Occipital lobe (tissue), 2 donors: Measurements from ENCODE around the gene HDAC9. TPM values are rescaled to one million over a fixed set of nuclear protein-coding genes. Genes with fewer than 3 reads are reported as not detected.

Experiments
- DNase-seq: peaks from one replicate; lab custom pipeline; 2025; lab: John Stamatoyannopoulos, UW
- total RNA-seq: library from RNA; depleted of rRNA; stranded (reverse); fragments of >200 nt; gene quantifications from one replicate; pipeline ENCODE4 v1.2.3, GENCODE V29; 2014

Gene HDAC9
- 175 TPM for total RNA-seq

- DNase-seq: peak; percentile 73
Measured at GRCh38 chr7:18495412-18496340, at the start of gene HDAC9. Gene HDAC9, plus strand, starts transcription at chr7:18495749. Its CDS starts 554 bp downstream, at chr7:18496303.

- no peak for DNase-seq
Measured at GRCh38 chr7:18445916-18446520, 49.5 kb upstream of the HDAC9 start.

- no peak for DNase-seq
Measured at GRCh38 chr7:18450019-18450418, 45.5 kb upstream of the HDAC9 start.

GRCh38 chr7:18455606-18456005 is 39.9 kb upstream of the HDAC9 start:
- no peak for DNase-seq

GRCh38 chr7:18457832-18458231 is 37.7 kb upstream of the HDAC9 start:
- no peak for DNase-seq

GRCh38 chr7:18458830-18459229 is 36.7 kb upstream of the HDAC9 start:
- DNase-seq: no peak

GRCh38 chr7:18459484-18460245 is 35.9 kb upstream of the HDAC9 start:
- DNase-seq: no peak

GRCh38 chr7:18461785-18462467 is 33.6 kb upstream of the HDAC9 start:
- no peak for DNase-seq

GRCh38 chr7:18464830-18465229 is 30.7 kb upstream of the HDAC9 start:
- no peak for DNase-seq

- no peak for DNase-seq
Measured at GRCh38 chr7:18467011-18467410, 28.5 kb upstream of the HDAC9 start.

GRCh38 chr7:18468795-18469194 is 26.8 kb upstream of the HDAC9 start:
- no peak for DNase-seq

- no peak for DNase-seq
Measured at GRCh38 chr7:18469316-18469715, 26.2 kb upstream of the HDAC9 start.

GRCh38 chr7:18471476-18472160 is 23.9 kb upstream of the HDAC9 start:
- DNase-seq: no peak

GRCh38 chr7:18472161-18472483 is 23.4 kb upstream of the HDAC9 start:
- DNase-seq: no peak

- no peak for DNase-seq
Measured at GRCh38 chr7:18473119-18473518, 22.4 kb upstream of the HDAC9 start.

- DNase-seq: no peak
Measured at GRCh38 chr7:18474944-18475343, 20.6 kb upstream of the HDAC9 start.

GRCh38 chr7:18475488-18475887 is 20.1 kb upstream of the HDAC9 start:
- DNase-seq: no peak

- DNase-seq: no peak
Measured at GRCh38 chr7:18481776-18482175, 13.8 kb upstream of the HDAC9 start.

- no peak for DNase-seq
Measured at GRCh38 chr7:18488049-18488448, 7.5 kb upstream of the HDAC9 start.

GRCh38 chr7:18489624-18490023 is 5.9 kb upstream of the HDAC9 start:
- DNase-seq: no peak

- no peak for DNase-seq
Measured at GRCh38 chr7:18491871-18492270, 3.7 kb upstream of the HDAC9 start.
